Stimulated activated CD4-positive, alpha-beta T cell treated with anti-CD3 and anti-CD28 coated beads, Interleukin-4, amount 100 ng/mL, for 4 hours (primary cell): ENCODE data around the gene HMX1.

Experiments
- DNase-seq, 2 experiments: peaks; one replicate each; pipeline ENCODE4 v3.0.0-alpha.2; 2020

Gene HMX1

GRCh38 chr4:8817096-8817812 lies 54.4 kb downstream of the HMX1 start:
- DNase-seq = no peak
